ENCODE measurements around the gene NEDD1. TPM values are rescaled to one million over a fixed set of nuclear protein-coding genes. Genes with fewer than 3 reads are reported as not detected.
A peak's percentile ranks its signal among the peaks of the same experiment; 100 is the strongest.

Gene NEDD1
- total RNA-seq, 2 experiments from 2014 or later, result 57.9 to 69.3 TPM

- ATAC-seq, result peak; percentile 46
- H3K4me1 Mint-ChIP-seq, result peaks cover 39% of the 10 kb centered on the region
- peak overlapping the region; percentile 96 for H3K27ac Mint-ChIP-seq
- no peaks in the 10 kb centered on the region for H3K27me3 Mint-ChIP-seq
- peaks cover 33% of the 10 kb centered on the region for H3K36me3 Mint-ChIP-seq (ENCODE audit: low read depth)
- ChIA-PET CTCF (interaction anchor here (0.6 kb wide), 1 partner anchor 8 kb away, joined by 4 read pairs; no protein-coding TSS in a partner anchor), POLR2A (no interaction called here)
- intact Hi-C loops (cut with DNase I, micrococcal nuclease), result loop anchor here (1.0 to 5.0 kb wide), 9 partner anchors 186 to 1734 kb away; partner anchors contain the start of genes SNRPF (in 2 of the 2), CFAP54 (in 1 of the 2), IKBIP (in 1 of the 2) and LTA4H (in 1 of the 2)
- no peaks in the 10 kb centered on the region for H3K9me3 Mint-ChIP-seq (ENCODE audit: low read depth)
- DNase-seq, result peak; percentile 53
- H3K4me3 Mint-ChIP-seq, result peak overlapping the region; percentile 84
These were observed 790 bp downstream of the NEDD1 start for GRCh38 chr12:96907671-96908422.

- peaks cover 37% of the 10 kb centered on the region for H3K36me3 Mint-ChIP-seq (ENCODE audit: low read depth)
- no peak for DNase-seq
- intact Hi-C loops (cut with DNase I, micrococcal nuclease), result loop anchor here (5.0 kb wide), 5 partner anchors 186 to 1734 kb away; partner anchors contain the start of genes CFAP54 (in 1 of the 2), IKBIP (in 1 of the 2) and TMPO (in 1 of the 2)
- H3K27ac Mint-ChIP-seq, result peak overlapping the region; percentile 96
- ChIA-PET POLR2A (no interaction called here), CTCF (no interaction called here)
- H3K4me1 Mint-ChIP-seq, result peaks cover 43% of the 10 kb centered on the region
- peak overlapping the region; percentile 84 for H3K4me3 Mint-ChIP-seq
- H3K9me3 Mint-ChIP-seq (ENCODE audit: low read depth), result no peaks in the 10 kb centered on the region
- ATAC-seq, result no peak
- H3K27me3 Mint-ChIP-seq, result no peaks in the 10 kb centered on the region
These were observed 1.3 kb downstream of the NEDD1 start for GRCh38 chr12:96908423-96908675.

- Mint-ChIP-seq H3K27me3 (no peaks in the 10 kb centered on the region), H3K36me3 (ENCODE audit: low read depth) (peaks cover 55% of the 10 kb centered on the region), H3K9me3 (ENCODE audit: low read depth) (no peaks in the 10 kb centered on the region), H3K27ac (no peak overlapping the region), H3K4me1 (peaks cover 50% of the 10 kb centered on the region), H3K4me3 (no peak overlapping the region)
- DNase-seq, result no peak
- ChIA-PET POLR2A (no interaction called here), CTCF (interaction anchor here (1.3 kb wide), 2 partner anchors 11 to 28 kb away, joined by 3 read pairs; no protein-coding TSS in a partner anchor)
- ATAC-seq, result no peak
- intact Hi-C loops (cut with DNase I, micrococcal nuclease), result loop anchor here in 1 of 2 experiments (5.0 kb wide), 1 partner anchor 335 kb away; no protein-coding TSS in a partner anchor
These were observed 5.2 kb downstream of the NEDD1 start for GRCh38 chr12:96912261-96912660.

GRCh38 chr12:96912943-96913342 lies 5.9 kb downstream of the NEDD1 start:
- Mint-ChIP-seq H3K27me3 (no peaks in the 10 kb centered on the region), H3K4me1 (peaks cover 51% of the 10 kb centered on the region), H3K36me3 (ENCODE audit: low read depth) (peaks cover 50% of the 10 kb centered on the region), H3K4me3 (no peak overlapping the region), H3K27ac (no peak overlapping the region), H3K9me3 (ENCODE audit: low read depth) (no peaks in the 10 kb centered on the region)
- no peak for ATAC-seq
- no peak for DNase-seq
- ChIA-PET CTCF (interaction anchor here (0.7 to 1.5 kb wide), 4 partner anchors 10 to 30 kb away, joined by 3 read pairs; no protein-coding TSS in a partner anchor), POLR2A (interaction anchor here (0.6 kb wide), 1 partner anchor 1251 kb away, joined by 4 read pairs; no protein-coding TSS in a partner anchor)
- intact Hi-C loops (cut with DNase I, micrococcal nuclease), result loop anchor here in 1 of 2 experiments (5.0 kb wide), 1 partner anchor 336 kb away; no protein-coding TSS in a partner anchor

GRCh38 chr12:96919510-96920210 lies 12.6 kb downstream of the NEDD1 start:
- POLR2A ChIA-PET, result no interaction called here
- H3K27ac Mint-ChIP-seq, result no peak overlapping the region
- ATAC-seq (peak; percentile 16), DNase-seq (no peak)
- H3K9me3 Mint-ChIP-seq (ENCODE audit: low read depth), result no peaks in the 10 kb centered on the region
- CTCF ChIA-PET, result interaction anchor here (0.6 to 1.4 kb wide), 2 partner anchors 20 to 342 kb away, joined by 3 to 4 read pairs; no protein-coding TSS in a partner anchor
- peaks cover 19% of the 10 kb centered on the region for H3K4me1 Mint-ChIP-seq
- no peak overlapping the region for H3K4me3 Mint-ChIP-seq
- no peaks in the 10 kb centered on the region for H3K27me3 Mint-ChIP-seq
- peaks cover 48% of the 10 kb centered on the region for H3K36me3 Mint-ChIP-seq (ENCODE audit: low read depth)
- intact Hi-C loops (cut with DNase I, micrococcal nuclease), result no loop called here

- POLR2A ChIA-PET, result no interaction called here
- Mint-ChIP-seq H3K36me3 (ENCODE audit: low read depth) (peaks cover 53% of the 10 kb centered on the region), H3K4me1 (no peaks in the 10 kb centered on the region)
These were observed 41.7 kb downstream of the NEDD1 start for GRCh38 chr12:96948782-96949181.

GRCh38 chr12:96979532-96979931 lies 72.5 kb downstream of the NEDD1 start:
- Mint-ChIP-seq H3K27ac (no peak overlapping the region), H3K4me3 (no peak overlapping the region), H3K4me1 (no peaks in the 10 kb centered on the region), H3K9me3 (ENCODE audit: low read depth) (no peaks in the 10 kb centered on the region), H3K27me3 (peaks cover 2% of the 10 kb centered on the region), H3K36me3 (ENCODE audit: low read depth) (no peaks in the 10 kb centered on the region)
- CTCF ChIA-PET, result interaction anchor here (0.6 kb wide), 1 partner anchor 1754 kb away, joined by 3 read pairs; no protein-coding TSS in a partner anchor
- DNase-seq (no peak), ATAC-seq (no peak)
- POLR2A ChIA-PET, result no interaction called here
- intact Hi-C loops (cut with DNase I, micrococcal nuclease), result no loop called here

More at GRCh38 chr12:96948782-96949181, 41.7 kb downstream of the NEDD1 start:
- no peaks in the 10 kb centered on the region for H3K27me3 Mint-ChIP-seq
- ATAC-seq (no peak), DNase-seq (no peak)
- H3K9me3 Mint-ChIP-seq (ENCODE audit: low read depth), result no peaks in the 10 kb centered on the region
- intact Hi-C loops (cut with DNase I, micrococcal nuclease), result no loop called here
- CTCF ChIA-PET, result no interaction called here
- no peak overlapping the region for H3K4me3 Mint-ChIP-seq
- no peak overlapping the region for H3K27ac Mint-ChIP-seq

GRCh38 chr12:96980991-96981414 lies 73.9 kb downstream of the NEDD1 start:
- Mint-ChIP-seq H3K27ac (no peak overlapping the region), H3K27me3 (peaks cover 4% of the 10 kb centered on the region), H3K4me3 (no peak overlapping the region), H3K9me3 (ENCODE audit: low read depth) (no peaks in the 10 kb centered on the region), H3K36me3 (ENCODE audit: low read depth) (no peaks in the 10 kb centered on the region), H3K4me1 (peaks cover 2% of the 10 kb centered on the region)
- ATAC-seq, result no peak
- POLR2A ChIA-PET, result no interaction called here
- no peak for DNase-seq
- CTCF ChIA-PET, result no interaction called here
- intact Hi-C loops (cut with DNase I, micrococcal nuclease), result no loop called here

GRCh38 chr12:96981911-96982310 lies 74.9 kb downstream of the NEDD1 start:
- H3K36me3 Mint-ChIP-seq (ENCODE audit: low read depth), result no peaks in the 10 kb centered on the region
- no peak overlapping the region for H3K27ac Mint-ChIP-seq
- CTCF ChIA-PET, result interaction anchor here (0.9 kb wide), 1 partner anchor 27 kb away, joined by 3 read pairs; no protein-coding TSS in a partner anchor
- H3K9me3 Mint-ChIP-seq (ENCODE audit: low read depth), result no peaks in the 10 kb centered on the region
- DNase-seq (no peak), ATAC-seq (no peak)
- H3K27me3 Mint-ChIP-seq, result peaks cover 9% of the 10 kb centered on the region
- H3K4me1 Mint-ChIP-seq, result peaks cover 2% of the 10 kb centered on the region
- POLR2A ChIA-PET, result no interaction called here
- H3K4me3 Mint-ChIP-seq, result no peak overlapping the region
- intact Hi-C loops (cut with DNase I, micrococcal nuclease), result no loop called here

GRCh38 chr12:96982671-96983070 lies 75.6 kb downstream of the NEDD1 start:
- intact Hi-C loops (cut with DNase I, micrococcal nuclease), result no loop called here
- Mint-ChIP-seq H3K27me3 (peaks cover 9% of the 10 kb centered on the region), H3K4me1 (peaks cover 2% of the 10 kb centered on the region), H3K27ac (no peak overlapping the region), H3K9me3 (ENCODE audit: low read depth) (no peaks in the 10 kb centered on the region), H3K4me3 (no peak overlapping the region), H3K36me3 (ENCODE audit: low read depth) (no peaks in the 10 kb centered on the region)
- no peak for DNase-seq
- CTCF ChIA-PET, result interaction anchor here (0.9 kb wide), 1 partner anchor 28 kb away, joined by 3 read pairs; no protein-coding TSS in a partner anchor
- POLR2A ChIA-PET, result no interaction called here
- ATAC-seq, result no peak

GRCh38 chr12:96985515-96986362 lies 78.7 kb downstream of the NEDD1 start:
- Mint-ChIP-seq H3K27ac (no peak overlapping the region), H3K4me3 (peak overlapping the region; percentile 52), H3K36me3 (ENCODE audit: low read depth) (no peaks in the 10 kb centered on the region), H3K27me3 (peaks cover 16% of the 10 kb centered on the region), H3K9me3 (ENCODE audit: low read depth) (no peaks in the 10 kb centered on the region), H3K4me1 (peaks cover 2% of the 10 kb centered on the region)
- peak; percentile 94 for ATAC-seq
- POLR2A ChIA-PET, result no interaction called here
- CTCF ChIA-PET, result interaction anchor here (0.7 to 2.5 kb wide), 12 partner anchors 8 to 1605 kb away, joined by 3 to 29 read pairs (median 4); no protein-coding TSS in a partner anchor
- intact Hi-C loops (cut with DNase I, micrococcal nuclease), result loop anchor here (1.0 to 5.0 kb wide), 7 partner anchors 162 to 1411 kb away; no protein-coding TSS in a partner anchor
- peak; percentile 63 for DNase-seq

All from activated CD4-positive, alpha-beta T cell treated with anti-CD3 and anti-CD28 coated beads for 36 hours (primary cell).